HEK293T (cell line): ENCODE measurements around the gene TRAF2.

Experiments used
- CTCF ChIA-PET: fragments of 350-600 bp; formaldehyde crosslinking; extraction: SDS; loops from one replicate; lab custom pipeline; 2021; ENCODE audit warnings: antibody characterized with exemption, inconsistent platforms; lab: Yijun Ruan, JAX
- POLR2A ChIA-PET: fragments of 350-600 bp; formaldehyde crosslinking; extraction: SDS; loops from one replicate; lab custom pipeline; 2020; ENCODE audit warnings: antibody characterized with exemption, inconsistent platforms; lab: Yijun Ruan, JAX
- DNase-seq: peaks from one replicate; pipeline ENCODE4 v3.0.0; 2012; ENCODE audit warnings: mixed read lengths; ENCODE audit errors: extremely low spot score
- ARNT ChIP-seq: fragments of 450-650 bp; IDR thresholded peaks from 2 replicates; pipeline ENCODE4 v1.6.1; 2017; ENCODE audit warnings: mild to moderate bottlenecking
- BHLHE40 ChIP-seq: fragments of 450-650 bp; IDR thresholded peaks from 2 replicates; pipeline ENCODE4 v1.6.1; 2016; ENCODE audit warnings: mild to moderate bottlenecking, moderate library complexity, borderline replicate concordance
- CTBP1 ChIP-seq: fragments of 450-650 bp; IDR thresholded peaks from 2 replicates; pipeline ENCODE4 v1.6.1; 2016; ENCODE audit warnings: borderline replicate concordance
- ELF4 ChIP-seq: fragments of 450-650 bp; IDR thresholded peaks from 2 replicates; pipeline ENCODE4 v1.6.1; 2017; ENCODE audit warnings: antibody characterized with exemption
- FOXA1 ChIP-seq: fragments of 450-650 bp; IDR thresholded peaks from 2 replicates; pipeline ENCODE4 v1.6.1; 2016; ENCODE audit warnings: mild to moderate bottlenecking
- FOXK2 ChIP-seq: fragments of 450-650 bp; IDR thresholded peaks from 2 replicates; pipeline ENCODE4 v1.6.1; 2016; ENCODE audit warnings: mild to moderate bottlenecking
- FOXM1 ChIP-seq: fragments of 450-650 bp; IDR thresholded peaks from 2 replicates; pipeline ENCODE4 v1.6.1; 2017; ENCODE audit warnings: mild to moderate bottlenecking, borderline replicate concordance
- HDGF ChIP-seq: fragments of 450-650 bp; IDR thresholded peaks from 2 replicates; pipeline ENCODE4 v1.6.1; 2017; ENCODE audit warnings: antibody characterized with exemption, borderline replicate concordance
- L3MBTL2 ChIP-seq: fragments of 450-650 bp; conservative IDR thresholded peaks from 2 replicates; pipeline ENCODE4 v1.6.1; 2016; ENCODE audit warnings: mild to moderate bottlenecking
- LEF1 ChIP-seq: fragments of 450-650 bp; IDR thresholded peaks from 2 replicates; pipeline ENCODE4 v1.6.1; 2017; ENCODE audit warnings: mild to moderate bottlenecking, borderline replicate concordance
- NFRKB ChIP-seq: fragments of 450-650 bp; IDR thresholded peaks from 2 replicates; pipeline ENCODE4 v1.6.1; 2016; ENCODE audit warnings: mild to moderate bottlenecking, moderate library complexity
- PKNOX1 ChIP-seq: fragments of 450-650 bp; IDR thresholded peaks from 2 replicates; pipeline ENCODE4 v1.6.1; 2016
- SP1 ChIP-seq: fragments of 450-650 bp; IDR thresholded peaks from 2 replicates; pipeline ENCODE4 v1.6.1; 2017
- SUZ12 ChIP-seq: fragments of 450-650 bp; IDR thresholded peaks from 2 replicates; pipeline ENCODE4 v1.6.1; 2016; ENCODE audit warnings: mild to moderate bottlenecking
- TARDBP ChIP-seq: fragments of 450-650 bp; IDR thresholded peaks from 2 replicates; pipeline ENCODE4 v1.6.1; 2016
- ZNF384 ChIP-seq: fragments of 450-650 bp; IDR thresholded peaks from 2 replicates; pipeline ENCODE4 v1.6.1; 2016

The TRAF2 gene

GRCh38 chr9:136963341-136963740 lies 77.0 kb downstream of the TRAF2 start:
- TF ChIP-seq HDGF = no peak
- POLR2A ChIA-PET = no interaction called here
- CTCF ChIA-PET = no interaction called here
- DNase-seq = no peak

GRCh38 chr9:136963751-136964150 lies 77.4 kb downstream of the TRAF2 start:
- CTCF ChIA-PET = no interaction called here

GRCh38 chr9:136964171-136964689 lies 77.9 kb downstream of the TRAF2 start:
- CTCF ChIA-PET = no interaction called here

More at GRCh38 chr9:136963751-136964150, 77.4 kb downstream of the TRAF2 start:
- DNase-seq = no peak
- POLR2A ChIA-PET = no interaction called here
- TF ChIP-seq ZNF384 (no peak), NFRKB (no peak), SP1 (no peak), FOXM1 (no peak), SUZ12 (no peak), FOXA1 (no peak), FOXK2 (no peak), LEF1 (no peak), BHLHE40 (no peak), CTBP1 (no peak), L3MBTL2 (no peak), PKNOX1 (no peak), TARDBP (no peak), HDGF (no peak), ARNT (no peak), ELF4 (no peak)

GRCh38 chr9:136964833-136965422 lies 78.6 kb downstream of the TRAF2 start:
- DNase-seq = no peak
- CTCF ChIA-PET = interaction anchor here (1.1 kb wide), 1 partner anchor 64 kb away, joined by 4 read pairs; no protein-coding TSS in a partner anchor
- TF ChIP-seq L3MBTL2 = no peak
- no peak for TF ChIP-seq BHLHE40
- no peak for TF ChIP-seq ARNT
- TF ChIP-seq FOXK2 = no peak
- no peak for TF ChIP-seq HDGF
- TF ChIP-seq SUZ12 = no peak
- TF ChIP-seq ELF4 = no peak
- no peak for TF ChIP-seq FOXA1
- no peak for TF ChIP-seq PKNOX1
- no peak for TF ChIP-seq SP1
- TF ChIP-seq LEF1 = no peak
- TF ChIP-seq TARDBP = no peak
- no peak for TF ChIP-seq ZNF384
- no peak for TF ChIP-seq FOXM1
- no peak for TF ChIP-seq CTBP1
- TF ChIP-seq NFRKB = no peak
- POLR2A ChIA-PET = interaction anchor here (1.0 kb wide), 1 partner anchor 17 kb away, joined by 4 read pairs; no protein-coding TSS in a partner anchor

More at GRCh38 chr9:136964171-136964689, 77.9 kb downstream of the TRAF2 start:
- POLR2A ChIA-PET = interaction anchor here (1.0 kb wide), 1 partner anchor 16 kb away, joined by 4 read pairs; no protein-coding TSS in a partner anchor
- no peak for DNase-seq
- TF ChIP-seq BHLHE40 (no peak), NFRKB (no peak)

- CTCF ChIA-PET = interaction anchor here (1.1 kb wide), 1 partner anchor 63 kb away, joined by 4 read pairs; no protein-coding TSS in a partner anchor
- no peak for TF ChIP-seq HDGF
- TF ChIP-seq ARNT = no peak
- no peak for TF ChIP-seq ELF4
- TF ChIP-seq FOXM1 = no peak
- TF ChIP-seq ZNF384 = no peak
- no peak for TF ChIP-seq PKNOX1
- TF ChIP-seq TARDBP = no peak
- TF ChIP-seq L3MBTL2 = no peak
- no peak for TF ChIP-seq SP1
- TF ChIP-seq FOXA1 = no peak
- no peak for TF ChIP-seq CTBP1
- no peak for TF ChIP-seq LEF1
- no peak for TF ChIP-seq FOXK2
- TF ChIP-seq NFRKB = no peak
- TF ChIP-seq BHLHE40 = no peak
- TF ChIP-seq SUZ12 = no peak
- no peak for DNase-seq
- POLR2A ChIA-PET = no interaction called here
Measured at GRCh38 chr9:136965771-136966484, 79.6 kb downstream of the TRAF2 start.
